Fibroblast of peridontal ligament (primary cell): ENCODE results near the gene SYNDIG1.

Source experiments
- DNase-seq: peaks from one replicate; pipeline ENCODE4 v3.0.0-alpha.2; 2010; ENCODE audit errors: extremely low read depth

SYNDIG1 gene

DNA sequence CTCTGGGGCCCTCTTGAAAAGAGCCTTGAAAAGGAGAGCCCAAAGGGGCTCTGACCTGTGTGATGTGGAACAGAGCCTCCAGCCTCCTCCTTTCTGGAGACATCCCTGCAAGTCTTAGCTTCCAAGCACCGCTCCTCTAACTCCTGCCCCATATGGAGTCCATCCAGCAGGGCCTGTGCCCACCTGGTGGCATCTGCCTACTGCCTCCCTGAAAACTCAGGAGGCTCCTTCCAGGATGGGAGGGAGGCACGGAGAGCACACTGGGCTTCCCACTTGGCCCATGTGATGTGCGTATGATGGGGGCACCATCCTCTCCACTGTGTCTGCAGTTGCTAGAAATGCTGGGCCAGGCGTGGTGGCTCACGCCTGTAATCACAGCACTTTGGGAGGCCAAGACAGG, 98.1 kb downstream of the SYNDIG1 start:
- DNase-seq, result no peak

DNA sequence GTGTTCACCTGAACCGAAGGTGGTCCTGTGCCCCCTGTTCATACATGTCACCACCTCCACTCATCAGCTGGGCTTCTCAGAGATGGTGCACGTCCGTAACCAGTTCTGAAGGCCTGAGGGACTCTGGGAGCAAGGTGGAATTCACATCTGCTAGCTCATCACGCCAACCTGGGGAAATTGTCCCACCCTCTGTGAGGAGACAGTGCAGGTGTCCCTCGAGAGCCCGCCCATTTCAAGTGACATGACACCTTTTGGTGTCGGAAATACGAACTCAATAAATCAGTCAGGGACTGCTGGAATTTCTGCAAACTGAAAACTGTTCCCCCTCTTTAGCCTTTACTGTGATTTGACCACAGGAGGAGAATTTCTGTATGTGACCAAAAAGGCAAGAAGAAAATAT, 99.4 kb downstream of the SYNDIG1 start:
- DNase-seq, result no peak

DNA sequence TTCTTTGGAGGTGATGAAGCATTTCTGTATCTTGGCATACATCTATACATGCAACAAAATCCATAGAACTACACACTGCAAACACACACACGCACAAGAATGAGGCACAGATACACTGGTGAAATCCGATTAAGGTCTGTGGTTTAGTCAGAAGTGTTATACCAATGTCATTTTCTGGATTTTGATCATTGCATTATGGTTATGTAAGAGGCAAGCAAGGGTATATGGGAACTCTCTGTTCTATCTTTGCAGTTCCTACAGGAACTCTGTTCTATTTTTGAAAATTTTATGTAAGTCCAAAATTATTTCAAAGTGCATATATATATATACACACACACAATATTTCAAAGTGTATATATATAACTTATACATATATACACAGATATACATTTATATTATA, 101.7 kb downstream of the SYNDIG1 start:
- no peak for DNase-seq

DNA sequence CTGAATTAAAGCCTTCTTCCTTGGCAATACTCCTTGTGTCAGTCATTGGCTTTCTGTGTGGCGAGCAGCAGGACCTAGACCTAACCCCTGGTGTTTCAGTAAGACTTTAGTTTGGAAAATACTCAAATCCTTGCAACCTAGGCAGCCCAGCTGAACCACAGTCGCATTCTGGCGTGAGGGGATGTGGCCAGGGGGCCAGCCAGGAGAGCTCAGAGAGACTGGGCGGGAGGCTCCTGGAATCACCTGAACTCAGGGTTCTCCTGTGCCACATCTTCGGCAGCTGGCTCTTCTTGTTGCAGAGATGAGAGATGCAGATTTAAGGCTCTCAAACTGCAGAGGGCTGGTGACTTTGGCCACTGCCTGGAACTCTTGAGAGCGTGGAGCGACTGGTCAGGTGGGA, 102.7 kb downstream of the SYNDIG1 start:
- DNase-seq, result no peak

DNA sequence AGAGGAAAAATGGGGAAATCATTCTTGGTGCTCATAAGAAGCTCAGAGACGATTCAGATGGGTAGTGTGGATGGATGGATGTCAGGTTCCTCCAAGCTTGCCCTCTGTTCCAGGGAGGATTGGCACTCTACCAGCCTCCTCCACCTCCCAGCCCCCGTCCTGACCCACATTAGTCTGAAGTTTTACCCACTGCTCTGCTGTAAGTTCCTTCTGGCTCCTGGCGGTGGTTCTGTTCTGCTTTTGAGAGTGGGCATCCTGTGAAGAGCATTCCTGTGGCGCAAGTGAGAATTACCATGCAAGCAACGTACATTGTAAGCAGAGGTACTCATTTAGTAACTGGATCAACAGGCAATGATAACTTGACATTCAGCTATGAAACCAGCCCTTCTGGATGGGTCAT, 103.4 kb downstream of the SYNDIG1 start:
- DNase-seq, result no peak

DNA sequence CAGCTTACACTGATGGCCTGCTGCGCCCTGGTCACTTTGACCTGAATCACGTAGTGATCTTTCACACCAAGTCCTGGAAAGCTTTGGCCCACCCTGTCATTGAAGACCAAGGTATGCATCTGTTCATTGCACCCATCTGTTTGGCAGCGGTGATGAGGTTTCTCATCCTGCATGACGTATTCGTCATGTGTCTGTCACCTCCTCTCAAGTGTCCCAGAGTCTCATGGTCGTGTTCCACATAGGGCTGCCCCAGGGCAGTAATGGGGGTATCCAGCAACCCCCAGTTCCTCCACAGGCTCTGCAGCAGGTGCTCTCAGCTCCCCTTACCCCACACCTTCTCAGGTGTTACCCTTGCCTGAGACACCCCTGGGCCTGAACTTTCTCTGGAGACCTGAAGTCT, 104.1 kb downstream of the SYNDIG1 start:
- DNase-seq, result no peak

DNA sequence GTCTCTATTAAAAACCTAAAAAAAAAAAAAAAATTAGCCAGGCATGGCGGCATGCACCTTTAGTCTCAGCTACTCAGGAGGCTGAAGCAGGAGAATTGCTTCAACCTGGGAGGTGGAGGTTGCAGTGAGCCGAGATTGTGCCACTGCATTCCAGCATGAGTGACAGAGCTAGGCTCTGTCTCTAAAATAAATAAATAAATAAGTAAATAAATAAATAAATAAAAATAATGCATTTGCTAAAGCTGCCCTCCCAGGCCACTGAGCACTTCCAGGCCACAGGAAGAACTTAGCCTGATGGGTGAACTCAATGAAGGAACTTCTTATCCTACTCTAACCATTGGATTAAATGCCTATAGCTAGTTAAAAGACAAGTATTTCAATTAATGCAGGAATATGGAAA, 104.9 kb downstream of the SYNDIG1 start:
- DNase-seq, result no peak

DNA sequence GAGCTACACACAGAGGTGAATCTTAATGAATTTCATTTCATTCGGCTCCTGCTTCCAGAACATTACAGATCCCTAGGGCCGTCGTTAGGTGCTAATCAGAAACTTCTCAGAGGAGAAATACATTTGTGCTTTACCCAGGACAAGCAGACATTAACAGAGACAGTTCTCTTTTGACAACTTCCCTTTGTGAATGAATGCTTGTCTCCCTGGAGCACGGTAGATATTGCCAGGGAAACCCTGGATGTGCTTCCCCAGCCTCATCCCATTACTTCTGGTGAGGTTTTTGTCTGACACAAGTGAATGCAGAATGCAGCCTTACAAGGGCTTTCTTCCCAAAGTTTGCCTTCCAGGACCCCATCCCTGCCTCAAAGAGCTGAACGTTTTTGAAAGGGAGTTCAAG, 105.4 kb downstream of the SYNDIG1 start:
- no peak for DNase-seq

DNA sequence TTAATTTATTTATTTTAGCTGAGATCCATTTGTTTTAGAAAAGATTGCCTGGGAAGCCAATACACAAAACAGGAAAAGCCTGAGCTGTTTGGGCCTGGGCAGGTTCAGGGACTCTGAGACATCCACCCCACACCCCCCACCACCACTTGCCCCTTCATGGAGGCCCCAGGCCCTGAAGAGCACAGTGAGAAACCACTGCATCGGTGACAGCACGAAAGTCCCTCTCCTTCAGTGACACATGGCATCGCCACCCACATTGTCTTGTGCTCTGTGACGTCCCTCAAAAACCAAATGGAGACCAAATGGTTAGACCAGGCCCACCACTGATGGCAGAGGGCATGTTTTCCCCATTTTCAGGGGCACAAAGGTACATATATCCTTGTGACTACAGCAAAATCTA, 106.4 kb downstream of the SYNDIG1 start:
- no peak for DNase-seq

DNA sequence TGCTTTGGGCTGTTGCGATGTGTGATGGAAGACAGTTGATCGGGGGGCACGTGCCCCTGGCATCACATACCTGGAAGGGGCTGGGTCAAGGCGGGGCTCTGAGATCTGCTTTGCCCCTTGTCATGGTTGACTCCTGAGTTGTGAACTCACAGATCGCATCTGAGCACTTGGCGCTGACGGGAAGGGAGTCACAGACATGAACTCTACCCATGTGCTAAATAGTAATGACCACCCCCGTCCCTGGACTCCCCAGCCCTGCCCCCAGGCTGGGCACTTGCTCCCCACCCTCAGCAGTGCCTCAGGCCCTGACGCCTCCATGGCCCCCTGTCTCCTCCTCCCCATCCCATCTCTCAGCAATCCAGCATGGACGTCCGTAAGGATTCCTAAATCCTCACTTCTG, 107.0 kb downstream of the SYNDIG1 start:
- no peak for DNase-seq

DNA sequence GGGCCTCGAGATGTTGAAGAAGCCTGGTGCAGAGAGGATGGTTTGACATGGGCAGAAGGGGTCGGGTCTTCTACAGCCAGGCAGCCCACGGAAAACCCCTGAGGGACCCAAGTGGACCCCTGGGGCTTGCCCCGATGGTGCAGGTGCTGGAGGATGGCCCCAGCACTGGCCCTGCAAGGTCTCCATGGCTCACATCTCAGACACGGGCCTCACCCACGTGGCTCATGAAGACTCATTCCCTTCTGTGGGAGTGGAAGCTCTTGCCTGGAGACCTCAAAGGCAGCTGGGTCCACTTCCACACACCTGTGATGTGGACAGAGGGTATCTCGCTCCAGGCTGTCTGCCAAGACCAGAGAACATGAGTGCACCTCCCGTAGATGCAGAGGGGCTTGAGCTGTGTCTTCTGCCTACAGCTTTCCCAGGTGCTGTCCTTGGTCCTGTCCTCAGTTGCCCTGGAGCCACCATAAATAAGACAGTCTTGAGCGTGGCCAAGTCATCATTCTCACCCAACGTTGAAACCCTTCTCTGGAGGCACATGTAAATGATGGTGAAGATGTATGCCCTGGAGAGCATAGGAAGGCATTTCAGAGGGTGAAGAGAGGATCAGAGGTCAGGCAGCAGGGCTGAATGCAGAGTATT, 108.0 kb downstream of the SYNDIG1 start:
- no peak for DNase-seq

DNA sequence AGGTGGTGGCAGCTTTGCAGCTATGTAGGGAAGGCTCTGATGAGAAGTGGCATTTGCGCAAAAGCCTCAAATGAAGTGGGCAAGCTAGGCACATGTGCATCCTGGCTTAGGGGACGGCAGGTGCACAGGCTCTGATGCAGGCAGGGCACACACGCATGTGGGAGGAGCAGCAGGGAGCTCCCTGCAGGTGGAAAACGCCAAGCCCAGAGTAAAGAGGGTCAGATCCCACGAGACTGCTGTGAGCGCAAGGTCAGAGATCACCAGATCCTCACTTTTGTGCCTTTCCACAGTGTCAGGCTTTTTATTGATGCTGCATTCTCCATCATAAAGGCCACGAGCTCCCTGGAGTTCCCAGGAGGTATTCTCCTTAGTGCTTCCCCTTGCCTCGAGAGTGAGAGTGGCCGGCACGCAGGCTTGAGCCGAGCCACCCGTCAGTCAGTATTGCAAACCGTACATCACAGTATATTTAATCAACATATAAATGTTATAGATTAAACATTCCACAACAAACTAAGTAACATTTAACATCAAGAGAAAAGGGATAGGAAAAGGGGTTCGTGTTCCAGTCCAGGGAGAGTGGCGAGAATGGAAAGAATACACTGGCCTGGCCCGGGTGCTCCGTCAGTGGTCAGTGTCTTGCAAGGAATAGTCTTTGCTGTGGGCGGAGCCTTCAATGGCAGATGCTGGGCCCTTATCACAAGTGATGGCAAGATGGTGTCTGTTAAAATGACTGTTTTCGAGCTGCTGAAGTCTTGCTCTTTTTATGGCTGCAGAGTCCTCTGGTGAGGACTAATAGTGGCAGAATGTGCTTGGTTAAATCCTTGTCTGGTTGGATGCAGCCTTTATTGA, 109.4 kb downstream of the SYNDIG1 start:
- no peak for DNase-seq

DNA sequence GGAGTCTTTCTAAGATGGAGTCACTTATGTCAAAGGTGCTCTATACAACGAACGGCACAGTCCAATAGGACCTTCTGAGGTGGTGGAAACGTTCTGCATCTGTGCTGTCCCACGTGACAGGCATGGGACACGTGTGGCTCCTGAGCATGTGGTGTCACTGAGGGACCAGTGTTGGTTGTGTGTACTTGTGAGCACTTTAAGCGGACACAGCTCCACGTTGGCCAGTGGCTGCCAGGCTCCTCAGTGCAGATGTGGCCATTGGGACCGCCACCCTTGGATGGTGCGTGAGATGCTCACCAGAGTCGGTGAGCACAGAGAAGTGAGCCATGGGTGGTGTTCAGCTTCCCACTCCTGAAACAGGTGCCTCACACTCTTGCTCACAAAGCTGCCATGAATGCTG, 110.0 kb downstream of the SYNDIG1 start:
- DNase-seq, result no peak

DNA sequence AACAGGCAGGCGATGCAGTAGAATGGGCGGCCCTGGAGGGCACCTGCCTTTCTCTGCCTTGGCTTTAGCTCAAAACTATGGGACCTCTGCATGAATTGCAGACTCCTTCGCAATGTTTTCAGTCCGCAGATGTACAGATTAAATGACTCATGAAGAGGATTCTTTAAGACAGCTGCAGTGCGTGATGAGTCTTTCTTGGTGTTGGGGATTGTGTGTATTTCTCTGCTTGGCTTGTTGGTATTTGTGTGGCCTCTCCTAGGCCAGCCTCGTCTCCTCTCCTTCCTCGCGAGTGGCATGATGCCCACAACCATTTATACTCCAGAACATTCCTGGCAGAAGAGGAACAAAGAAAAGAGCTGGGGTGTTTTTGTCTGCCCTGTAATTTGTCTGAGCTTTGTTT, 110.6 kb downstream of the SYNDIG1 start:
- DNase-seq, result no peak

DNA sequence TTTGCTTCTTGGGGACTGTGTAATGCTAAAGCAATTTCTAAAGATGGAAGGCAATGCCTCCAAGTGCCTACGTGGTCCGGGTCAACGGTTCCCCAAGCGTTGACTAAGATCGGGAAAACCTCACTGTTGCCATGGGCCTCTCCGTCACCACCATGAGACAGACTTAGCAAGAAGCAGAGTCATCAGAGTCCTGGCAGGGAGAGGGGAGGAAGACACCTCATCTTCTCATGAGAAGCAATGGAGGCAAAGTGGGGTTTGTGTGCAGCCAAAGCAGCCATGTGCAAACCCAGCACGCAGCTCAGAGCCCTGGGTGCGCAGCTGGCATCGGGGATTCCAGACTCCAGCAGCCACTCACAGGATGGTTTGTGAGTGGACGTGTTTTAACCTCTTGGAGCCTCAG, 111.4 kb downstream of the SYNDIG1 start:
- DNase-seq, result no peak

DNA sequence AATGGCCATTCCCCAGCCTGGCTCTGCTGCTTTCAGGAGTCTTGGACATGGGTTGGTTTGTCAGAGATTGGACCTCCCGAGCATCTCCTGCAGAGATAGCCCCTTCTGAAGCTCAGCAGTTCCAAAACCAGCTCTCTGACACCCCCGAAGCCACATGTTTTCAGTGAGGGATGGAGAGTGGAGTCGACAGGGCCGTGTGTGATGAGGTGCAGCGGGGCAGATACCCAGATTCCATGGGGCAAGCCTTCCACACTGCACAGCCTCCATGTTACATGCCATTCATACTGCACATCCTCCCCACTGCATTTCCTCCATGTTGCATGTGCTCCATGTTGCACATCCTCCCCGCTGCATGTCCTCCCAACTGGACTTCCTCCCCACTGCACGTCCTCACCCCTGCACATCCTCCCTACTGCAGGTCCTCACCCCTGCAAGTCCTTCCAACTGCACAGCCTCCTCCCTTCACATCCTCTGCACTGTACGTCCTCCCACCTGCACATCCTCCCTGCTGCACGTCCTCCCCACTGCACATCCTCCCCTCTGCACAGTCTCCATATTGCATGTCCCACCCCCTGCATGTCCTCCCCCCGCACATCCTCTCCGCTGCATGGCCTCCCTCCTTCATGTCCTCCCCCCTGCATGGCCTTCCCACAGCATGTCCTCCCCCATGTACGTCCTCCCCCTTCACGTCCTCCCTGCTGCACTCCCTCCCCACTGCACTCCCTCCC, 112.2 kb downstream of the SYNDIG1 start:
- DNase-seq, result no peak

DNA sequence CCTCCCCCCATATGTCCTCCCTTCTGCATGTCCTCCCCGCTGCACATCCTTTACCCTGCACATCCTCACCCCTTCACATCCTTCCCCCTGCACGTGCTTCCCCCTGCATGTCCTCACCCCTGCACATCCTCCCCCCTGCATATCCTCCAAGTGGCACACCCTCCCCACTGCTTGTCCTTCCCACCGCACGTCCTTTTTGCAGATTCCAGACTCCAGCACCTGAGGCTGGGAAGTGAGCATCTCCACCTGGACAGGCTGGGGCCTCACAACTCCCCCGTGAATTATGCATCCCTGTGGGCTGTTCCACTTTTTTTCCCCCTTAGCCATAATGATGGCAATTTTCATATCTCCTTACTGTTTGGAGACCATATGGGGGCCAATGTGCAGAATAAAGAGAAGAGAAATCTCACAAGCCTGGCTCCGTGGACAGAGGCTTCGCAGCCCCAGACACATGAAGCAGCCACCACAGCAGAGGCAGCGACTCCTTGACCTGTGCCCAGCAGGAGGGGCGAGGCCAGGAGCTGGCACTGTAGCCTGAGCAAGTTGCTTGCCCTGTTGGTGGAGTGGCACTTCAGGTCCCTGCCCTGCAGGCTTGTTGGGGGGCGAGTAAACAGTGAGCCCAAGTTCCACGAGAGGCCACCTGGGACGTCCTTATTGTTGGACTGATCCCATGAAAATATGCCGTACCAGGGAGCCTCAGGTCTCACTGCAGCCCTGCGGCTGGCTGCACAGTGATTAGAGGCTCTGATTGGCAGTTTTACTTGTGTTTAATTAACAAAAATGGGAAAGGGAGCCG, 113.1 kb downstream of the SYNDIG1 start:
- DNase-seq, result no peak

DNA sequence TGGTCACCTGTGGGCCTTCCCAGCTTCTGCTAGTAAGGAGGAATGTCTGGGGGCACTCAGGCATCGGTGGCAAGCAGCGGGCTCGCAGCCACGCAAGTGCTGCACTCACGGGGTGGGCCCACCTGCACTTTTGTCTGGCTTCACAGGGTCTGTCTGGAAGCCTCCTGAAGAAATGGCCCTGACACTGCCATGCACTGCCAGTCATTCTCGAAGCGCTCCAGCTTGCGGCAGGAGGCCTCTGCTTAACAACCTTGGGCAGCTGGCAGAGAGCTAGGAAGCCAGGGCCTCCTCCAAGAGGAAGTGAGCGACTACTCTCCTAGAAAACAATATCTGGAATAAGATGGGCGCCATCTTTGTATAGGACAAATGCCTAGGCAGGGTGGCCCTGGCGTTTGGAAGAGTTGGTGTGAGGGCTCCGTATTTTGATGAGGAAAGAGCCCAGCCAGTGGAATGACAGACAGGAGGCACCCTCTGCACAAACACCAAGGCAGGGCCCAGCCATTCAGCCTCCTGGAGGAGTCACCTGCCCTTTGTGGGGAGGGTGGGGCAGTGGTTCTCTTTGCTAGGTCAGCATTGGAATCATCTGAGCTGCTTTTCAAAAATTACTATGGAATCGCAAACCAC, 113.9 kb downstream of the SYNDIG1 start:
- no peak for DNase-seq

DNA sequence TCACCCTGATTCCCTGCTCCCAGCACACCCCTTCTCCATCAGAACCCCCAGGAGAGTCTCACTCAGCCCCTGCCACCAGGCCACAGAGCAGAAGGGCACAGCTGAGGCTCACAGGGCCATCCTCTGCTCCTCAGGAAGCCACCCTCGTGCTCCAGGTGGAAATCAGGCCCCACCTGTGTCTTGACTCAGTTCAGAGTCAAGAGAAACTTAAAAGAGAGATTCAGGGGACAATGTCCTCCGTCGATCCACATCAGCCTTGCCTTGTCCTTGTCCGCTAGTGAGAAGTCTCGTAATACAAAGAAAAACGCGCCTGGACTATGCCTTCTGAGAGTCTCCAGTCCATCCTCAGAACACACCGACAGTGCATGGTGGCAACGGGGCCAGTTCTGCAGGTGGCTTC, 114.6 kb downstream of the SYNDIG1 start:
- DNase-seq, result no peak

DNA sequence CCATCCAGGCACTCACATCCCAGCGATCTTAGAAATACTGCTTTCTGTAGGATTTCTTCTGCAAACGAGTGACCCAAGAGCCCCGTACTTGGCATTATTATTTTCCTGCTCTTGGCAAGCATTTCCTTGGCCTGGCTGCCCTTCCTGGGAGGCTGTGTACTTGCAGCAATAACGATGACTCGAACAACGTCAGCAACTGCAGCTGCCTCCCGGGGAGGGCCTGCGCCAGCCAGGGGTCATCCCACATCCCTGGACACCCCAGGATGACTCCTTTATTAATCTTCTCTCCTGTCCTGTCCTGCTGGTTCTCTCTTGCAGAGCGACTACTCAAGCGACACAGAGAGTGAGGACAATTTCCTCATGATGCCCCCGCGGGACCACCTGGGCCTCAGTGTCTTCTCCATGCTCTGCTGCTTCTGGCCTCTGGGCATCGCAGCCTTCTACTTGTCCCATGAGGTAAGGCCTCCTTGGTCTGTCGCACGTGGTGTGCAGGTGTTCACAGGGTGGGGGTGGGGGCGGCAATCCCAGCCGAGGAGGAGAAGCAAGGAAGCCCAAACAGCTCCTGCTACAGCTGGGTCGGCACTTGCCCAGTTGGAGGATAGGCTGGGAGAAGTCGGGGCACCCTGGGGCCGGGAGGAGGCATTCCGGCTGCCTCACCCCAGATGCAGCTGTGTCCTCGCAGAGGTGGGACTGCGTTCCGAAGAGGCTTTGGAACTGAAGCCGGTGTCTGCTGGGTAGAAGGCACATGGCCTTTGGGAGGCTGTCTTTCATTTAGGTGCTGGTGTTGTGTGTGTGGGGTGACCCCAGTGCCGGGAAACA, 115.3 kb downstream of the SYNDIG1 start:
- peak; percentile 69 for DNase-seq
